Measurements from ENCODE around the gene CD69.

- TF ChIP-seq POLR2AphosphoS5 (IDR thresholded peaks at IDR 0.05): no peak
- no peak for TF ChIP-seq POLR2A (IDR thresholded peaks at IDR 0.05)
Observed at GRCh38 chr12:9797722-9798619, 37.3 kb upstream of the CD69 start.
